HUES48 (cell line): ENCODE measurements around the gene PCBP3.

Experiments
- H3K27ac ChIP-seq: one replicate; pipeline ENCODE4 v1.7.0; 2013; ENCODE audit warnings: low read depth, low read length, inconsistent platforms
- H3K27me3 ChIP-seq: 2 replicates; pipeline ENCODE4 v1.6.1; 2013; ENCODE audit warnings: mild to moderate bottlenecking, low read length; ENCODE audit not compliant: control insufficient read depth, insufficient read depth
- H3K36me3 ChIP-seq: 2 replicates; pipeline ENCODE4 v1.6.1; 2013; ENCODE audit warnings: low read length; ENCODE audit not compliant: control insufficient read depth, insufficient read depth
- H3K4me1 ChIP-seq: 2 replicates; pipeline ENCODE4 v1.6.1; 2013; ENCODE audit warnings: mild to moderate bottlenecking, low read length; ENCODE audit not compliant: control insufficient read depth, insufficient read depth
- H3K4me3 ChIP-seq: 2 replicates; pipeline ENCODE4 v1.5.1; 2013; ENCODE audit warnings: mild to moderate bottlenecking, low read depth, low read length
- H3K9ac ChIP-seq: 2 replicates; pipeline ENCODE4 v1.6.1; 2013; ENCODE audit warnings: mild to moderate bottlenecking, low read depth, low read length, moderate library complexity
- H3K9me3 ChIP-seq: 2 replicates; pipeline ENCODE4 v1.6.1; 2013; ENCODE audit warnings: low read length; ENCODE audit not compliant: control insufficient read depth, insufficient read depth

The PCBP3 gene

GRCh38 chr21:45833414-45833813, 189.9 kb downstream of the PCBP3 start:
- Histone ChIP-seq H3K4me1 (peaks cover under 1% of the 10 kb centered on the region; the same call in 1 of the 2 replicates), H3K9ac (no peak overlapping the region), H3K36me3 (no peaks in the 10 kb centered on the region), H3K27ac (no peak overlapping the region), H3K4me3 (no peak overlapping the region), H3K27me3 (no peaks in the 10 kb centered on the region), H3K9me3 (no peaks in the 10 kb centered on the region)

GRCh38 chr21:45834026-45834715, 190.6 kb downstream of the PCBP3 start:
- peaks cover 6% of the 10 kb centered on the region; the same call in 1 of the 2 replicates for H3K4me1 ChIP-seq
- no peak overlapping the region for H3K9ac ChIP-seq
- H3K27ac ChIP-seq, result no peak overlapping the region

GRCh38 chr21:45834821-45835293, 191.3 kb downstream of the PCBP3 start:
- Histone ChIP-seq H3K9ac (no peak overlapping the region), H3K4me3 (no peak overlapping the region), H3K4me1 (peaks cover 6% of the 10 kb centered on the region; the same call in 1 of the 2 replicates), H3K27ac (no peak overlapping the region), H3K27me3 (no peaks in the 10 kb centered on the region), H3K9me3 (no peaks in the 10 kb centered on the region), H3K36me3 (no peaks in the 10 kb centered on the region)

More at GRCh38 chr21:45834026-45834715, 190.6 kb downstream of the PCBP3 start:
- no peaks in the 10 kb centered on the region for H3K27me3 ChIP-seq
- H3K9me3 ChIP-seq, result no peaks in the 10 kb centered on the region
- H3K4me3 ChIP-seq, result no peak overlapping the region
- H3K36me3 ChIP-seq, result no peaks in the 10 kb centered on the region

GRCh38 chr21:45835301-45836267, 192.1 kb downstream of the PCBP3 start:
- Histone ChIP-seq H3K4me1 (peaks cover 6% of the 10 kb centered on the region; the same call in 1 of the 2 replicates), H3K4me3 (no peak overlapping the region), H3K27ac (no peak overlapping the region), H3K27me3 (no peaks in the 10 kb centered on the region), H3K9ac (no peak overlapping the region), H3K9me3 (peaks cover 2% of the 10 kb centered on the region; the same call in 1 of the 2 replicates), H3K36me3 (no peaks in the 10 kb centered on the region)

- Histone ChIP-seq H3K36me3 (no peaks in the 10 kb centered on the region), H3K27me3 (no peaks in the 10 kb centered on the region), H3K4me3 (no peak overlapping the region), H3K9ac (no peak overlapping the region), H3K4me1 (peaks cover 6% of the 10 kb centered on the region; the same call in 1 of the 2 replicates), H3K9me3 (peaks cover 9% of the 10 kb centered on the region), H3K27ac (no peak overlapping the region)
Observed at GRCh38 chr21:45836268-45836655, 192.7 kb downstream of the PCBP3 start.

- no peak overlapping the region for H3K27ac ChIP-seq
- H3K4me1 ChIP-seq, result peaks cover 6% of the 10 kb centered on the region; the same call in 1 of the 2 replicates
- no peaks in the 10 kb centered on the region for H3K27me3 ChIP-seq
- H3K36me3 ChIP-seq, result no peaks in the 10 kb centered on the region
- no peak overlapping the region for H3K9ac ChIP-seq
- H3K4me3 ChIP-seq, result no peak overlapping the region
- peaks cover 12% of the 10 kb centered on the region for H3K9me3 ChIP-seq
Observed at GRCh38 chr21:45836694-45837670, 193.5 kb downstream of the PCBP3 start.

- peaks cover 12% of the 10 kb centered on the region for H3K9me3 ChIP-seq
- H3K4me1 ChIP-seq, result peaks cover 6% of the 10 kb centered on the region; the same call in 1 of the 2 replicates
- no peak overlapping the region for H3K4me3 ChIP-seq
- no peak overlapping the region for H3K9ac ChIP-seq
- H3K27me3 ChIP-seq, result no peaks in the 10 kb centered on the region
- no peak overlapping the region for H3K27ac ChIP-seq
- no peaks in the 10 kb centered on the region for H3K36me3 ChIP-seq
Observed at GRCh38 chr21:45837936-45838335, 194.4 kb downstream of the PCBP3 start.

- H3K27me3 ChIP-seq, result no peaks in the 10 kb centered on the region
- no peak overlapping the region for H3K27ac ChIP-seq
- H3K4me3 ChIP-seq, result no peak overlapping the region
- H3K36me3 ChIP-seq, result no peaks in the 10 kb centered on the region
- H3K4me1 ChIP-seq, result peaks cover 6% of the 10 kb centered on the region; the same call in 1 of the 2 replicates
- H3K9me3 ChIP-seq, result peaks cover 12% of the 10 kb centered on the region
- no peak overlapping the region for H3K9ac ChIP-seq
Observed at GRCh38 chr21:45838634-45839033, 195.1 kb downstream of the PCBP3 start.

GRCh38 chr21:45839274-45839673, 195.7 kb downstream of the PCBP3 start:
- H3K9ac ChIP-seq, result no peak overlapping the region
- H3K4me1 ChIP-seq, result peaks cover 6% of the 10 kb centered on the region; the same call in 1 of the 2 replicates
- H3K27ac ChIP-seq, result no peak overlapping the region
- peaks cover 12% of the 10 kb centered on the region for H3K9me3 ChIP-seq
- no peaks in the 10 kb centered on the region for H3K36me3 ChIP-seq
- H3K27me3 ChIP-seq, result no peaks in the 10 kb centered on the region
- H3K4me3 ChIP-seq, result no peak overlapping the region

- Histone ChIP-seq H3K9me3 (peaks cover 12% of the 10 kb centered on the region), H3K36me3 (no peaks in the 10 kb centered on the region), H3K27me3 (no peaks in the 10 kb centered on the region), H3K4me1 (peaks cover 6% of the 10 kb centered on the region; the same call in 1 of the 2 replicates), H3K4me3 (no peak overlapping the region), H3K27ac (no peak overlapping the region), H3K9ac (no peak overlapping the region)
Observed at GRCh38 chr21:45841033-45841432, 197.5 kb downstream of the PCBP3 start.
